Eye (tissue), 1 donor: Measurements from ENCODE around the gene STK36.
A peak's percentile ranks its signal among the peaks of the same experiment; 100 is the strongest.

ENCODE experiments used
- DNase-seq: peaks from one replicate; pipeline ENCODE4 v3.0.0-alpha.2; 2015

The STK36 gene

GRCh38 chr2:218721488-218721887 lies 49.6 kb downstream of the STK36 start:
- no peak for DNase-seq

DNA sequence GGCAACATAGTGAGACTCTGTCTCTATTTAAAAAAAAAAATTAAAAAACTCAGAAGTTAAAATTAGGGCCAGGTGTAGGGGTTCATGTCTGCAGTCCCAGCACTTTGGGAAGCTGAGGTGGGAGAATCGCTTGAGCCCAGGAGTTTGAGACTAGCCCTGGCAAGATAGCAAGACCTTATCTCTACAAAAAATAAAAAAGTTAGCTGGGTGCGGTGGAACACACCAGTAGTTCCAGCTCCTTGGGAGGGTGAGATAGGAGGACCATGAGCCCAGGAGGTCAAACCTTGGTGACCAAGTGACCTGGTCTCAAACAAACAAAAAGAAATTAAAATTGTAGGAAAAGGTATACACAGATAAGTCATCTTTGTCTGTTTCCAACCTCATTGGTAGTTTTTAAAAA lies 50.0 kb downstream of the STK36 start:
- no peak for DNase-seq

GRCh38 chr2:218722419-218722818 lies 50.5 kb downstream of the STK36 start:
- no peak for DNase-seq

GRCh38 chr2:218722876-218723785 lies 51.2 kb downstream of the STK36 start:
- DNase-seq: no peak

DNA sequence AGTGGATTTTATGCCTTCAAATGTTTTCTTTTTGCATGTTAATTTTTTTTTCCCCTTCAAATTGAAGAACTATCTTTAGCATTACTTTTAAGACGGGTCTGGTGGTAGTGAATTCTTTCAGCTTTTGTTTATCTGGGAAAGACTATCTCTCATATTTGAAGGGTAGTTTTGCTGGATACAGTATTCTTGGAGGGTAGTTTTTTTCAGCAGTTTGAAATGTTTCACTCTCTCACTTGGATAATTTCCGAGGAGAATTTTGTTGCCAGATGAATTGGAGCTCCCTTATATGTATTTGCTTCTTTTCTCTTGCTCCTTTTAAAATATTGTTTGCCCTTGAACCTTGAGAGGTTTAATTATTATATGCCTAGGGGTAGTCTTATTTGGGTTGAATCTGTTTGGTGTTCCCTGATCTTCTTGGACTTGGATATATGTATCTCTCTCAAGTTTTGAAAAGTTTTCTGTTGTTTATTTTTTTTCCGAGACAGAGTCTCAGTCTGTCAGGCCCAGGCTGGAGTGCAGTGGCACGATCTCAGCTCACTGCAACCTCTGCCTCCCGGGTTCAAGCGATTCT lies 54.2 kb downstream of the STK36 start:
- DNase-seq: no peak

- DNase-seq: no peak
Measured at GRCh38 chr2:218727502-218728165, 55.7 kb downstream of the STK36 start.

- no peak for DNase-seq
Measured at GRCh38 chr2:218729640-218730039, 57.8 kb downstream of the STK36 start.

GRCh38 chr2:218732052-218732760 lies 60.3 kb downstream of the STK36 start:
- DNase-seq: no peak

DNA sequence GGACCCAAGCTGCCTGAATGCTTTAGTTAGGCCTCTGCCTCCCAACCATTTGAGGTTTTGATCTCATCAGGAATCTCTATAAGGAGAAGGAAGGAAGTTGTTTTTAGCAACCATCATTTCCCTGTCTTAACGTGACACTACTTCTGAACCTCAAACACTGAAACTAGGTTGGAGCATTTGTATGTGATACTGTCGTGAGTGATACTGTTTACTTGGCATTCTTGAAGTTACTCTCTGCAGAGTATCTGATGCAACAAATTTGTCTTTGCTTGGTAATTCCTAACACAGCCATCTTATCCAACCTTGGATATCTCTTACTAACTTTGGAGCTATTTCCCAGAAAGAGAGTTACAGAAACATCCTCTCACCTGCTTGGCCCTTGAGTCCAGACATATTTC lies 60.9 kb downstream of the STK36 start:
- DNase-seq: no peak

GRCh38 chr2:218733171-218734021 lies 61.5 kb downstream of the STK36 start:
- DNase-seq: no peak

DNA sequence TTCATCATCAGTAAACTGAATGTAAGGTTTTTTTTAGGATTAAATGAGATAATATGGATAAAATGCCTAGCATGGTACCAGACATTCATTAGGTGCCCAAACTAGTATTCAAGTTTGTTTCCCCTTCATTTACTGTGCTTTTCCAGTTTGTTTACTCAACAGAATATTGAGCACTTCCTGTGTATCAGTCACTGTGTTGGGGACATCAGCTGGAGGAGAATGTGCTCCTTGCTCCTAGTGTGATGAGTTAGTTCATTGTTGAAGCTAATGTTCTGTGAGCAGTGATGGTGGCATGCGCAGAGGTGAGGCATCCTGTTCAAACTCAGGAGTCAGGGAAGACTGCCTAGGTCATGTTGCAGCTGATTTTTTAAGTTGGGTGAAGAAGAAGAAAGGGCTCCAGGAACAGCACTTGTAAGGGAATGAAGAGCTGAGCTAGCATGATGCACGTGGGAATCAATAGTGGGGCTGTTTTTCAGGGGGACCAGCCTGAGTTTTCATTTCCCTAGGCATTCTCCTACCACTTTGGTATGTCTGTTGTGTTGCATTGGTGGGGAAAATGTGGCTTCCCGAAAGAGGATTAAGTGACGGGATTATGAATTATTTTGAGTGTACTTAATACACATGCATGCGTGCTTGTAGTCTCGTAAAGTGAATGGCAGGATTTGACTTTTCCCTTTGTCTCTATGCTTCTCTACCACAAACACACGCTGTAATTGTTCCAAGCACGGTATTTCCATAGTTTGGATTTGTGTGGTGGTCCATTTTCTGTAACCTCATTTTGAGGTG lies 62.5 kb downstream of the STK36 start:
- DNase-seq: no peak

DNA sequence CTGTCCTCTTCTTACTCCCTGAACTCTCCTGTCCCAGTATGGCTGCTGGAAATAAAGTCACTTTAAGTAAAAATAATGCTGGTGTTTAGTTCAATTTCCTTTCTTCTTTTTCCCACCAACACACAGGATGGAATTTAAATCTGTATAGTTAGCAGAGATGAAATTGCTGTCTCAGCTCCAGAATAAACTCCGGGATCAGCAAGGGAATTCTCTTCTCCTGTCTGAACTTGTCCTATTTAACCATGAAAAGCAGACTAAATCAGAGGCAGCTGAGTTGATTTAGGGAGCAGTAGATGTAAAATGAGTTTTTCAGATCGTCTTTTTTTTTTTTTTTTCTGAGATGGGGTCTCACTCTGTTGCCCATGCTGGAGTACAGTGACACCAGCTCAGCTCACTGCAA lies 64.6 kb downstream of the STK36 start:
- DNase-seq: peak; percentile 16

- DNase-seq: no peak
Measured at GRCh38 chr2:218743068-218743467, 71.2 kb downstream of the STK36 start.

DNA sequence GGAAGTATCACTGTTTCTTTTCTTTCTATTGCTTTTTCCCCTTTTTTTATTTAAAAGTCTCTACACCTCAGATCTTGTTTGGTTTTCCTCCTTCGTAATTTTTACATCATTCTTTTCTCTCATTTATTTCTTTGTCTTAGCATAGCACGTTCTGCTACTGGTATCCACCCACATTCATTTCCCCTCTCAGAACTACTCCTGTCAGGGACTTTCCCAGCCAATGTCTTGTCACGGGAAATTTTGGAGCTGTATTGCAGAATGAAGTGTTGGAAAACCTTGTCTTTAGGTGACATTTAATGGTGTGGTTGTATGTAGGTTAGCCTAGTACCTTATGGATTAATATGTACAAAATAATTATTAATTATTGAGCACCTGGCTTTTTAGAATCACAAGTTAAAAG lies 72.7 kb downstream of the STK36 start:
- no peak for DNase-seq

GRCh38 chr2:218745160-218745558 lies 73.3 kb downstream of the STK36 start:
- DNase-seq: peak; percentile 10

DNA sequence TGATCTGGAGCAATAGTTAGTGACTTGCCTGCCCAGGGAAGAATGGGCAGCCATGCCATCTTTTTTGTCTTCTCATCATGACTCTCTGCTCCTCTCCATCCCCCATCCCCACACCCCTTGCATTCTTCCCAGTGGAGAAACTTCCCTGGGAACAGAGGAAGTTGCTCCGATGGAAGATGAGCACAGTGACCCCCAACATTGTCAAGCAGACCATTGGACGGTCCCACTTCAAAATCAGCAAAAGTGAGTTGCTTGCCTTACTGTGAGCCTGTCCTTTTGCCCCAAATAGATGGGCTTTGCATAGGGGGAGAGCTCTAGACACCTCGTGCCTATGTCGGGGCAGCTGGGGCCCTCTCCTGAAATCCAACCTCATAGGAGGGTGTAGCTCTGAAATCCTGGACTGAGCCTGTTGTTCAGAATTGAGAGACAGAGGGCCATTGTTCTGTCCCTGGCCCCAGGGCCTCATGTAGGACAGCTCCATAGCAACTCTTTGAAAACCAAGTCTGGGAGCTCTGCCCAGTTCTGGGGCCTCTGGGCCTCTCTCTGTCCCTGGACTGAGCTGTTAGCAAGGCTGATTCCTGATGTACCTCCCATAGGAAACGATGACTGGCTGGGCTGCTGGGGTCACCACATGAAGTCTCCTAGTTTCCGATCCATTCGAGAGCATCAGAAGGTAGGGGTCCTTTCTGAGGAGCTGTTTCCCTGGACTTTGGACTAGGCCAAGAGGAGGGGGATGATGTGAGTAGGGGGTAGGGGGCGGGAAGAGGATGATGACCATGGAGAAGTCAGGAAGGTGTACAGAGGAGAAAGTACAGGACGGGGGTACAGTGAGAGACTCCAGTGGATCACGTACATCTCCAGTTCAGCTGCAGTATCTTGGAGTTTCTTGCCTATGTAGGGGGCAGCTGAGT lies 73.9 kb downstream of the STK36 start:
- peak; percentile 65 for DNase-seq

- no peak for DNase-seq
Measured at GRCh38 chr2:218746470-218746795, 74.5 kb downstream of the STK36 start.

GRCh38 chr2:218746960-218747359 lies 75.1 kb downstream of the STK36 start:
- no peak for DNase-seq

GRCh38 chr2:218748741-218749441 lies 77.0 kb downstream of the STK36 start:
- no peak for DNase-seq
